Stimulated activated CD4-positive, alpha-beta T cell treated with anti-CD3 and anti-CD28 coated beads, TNF-alpha, amount 100 ng/mL, for 48 hours (primary cell): ENCODE data around the gene LHX2.
A peak's percentile ranks its signal among the peaks of the same experiment; 100 is the strongest.
"Not testable (repeated sequence)": the region's sequence is repeated elsewhere in the genome, so short reads cannot be mapped to it uniquely, and the experiment has no call there.

ENCODE experiments used
- DNase-seq, 3 donors: peaks; one replicate each; pipeline ENCODE4 v3.0.0-alpha.2; 2020; ENCODE audit warnings: low read depth in 3 of 3

Gene LHX2

GRCh38 chr9:124011460-124012301 is at the start of gene LHX2:
TSS of gene LHX2 (plus strand) at chr9:124011768. CDS start at chr9:124012349, 581 bp downstream.
- peak in 1 of 3 donors; percentile 31 for DNase-seq

- DNase-seq: no peak
Measured at GRCh38 chr9:123964761-123965160, 46.8 kb upstream of the LHX2 start.

GRCh38 chr9:123965801-123966686 is 45.5 kb upstream of the LHX2 start:
- DNase-seq: no peak

- no peak for DNase-seq
Measured at GRCh38 chr9:123967323-123967722, 44.2 kb upstream of the LHX2 start.

- DNase-seq: no peak
Measured at GRCh38 chr9:123972618-123973017, 39.0 kb upstream of the LHX2 start.

GRCh38 chr9:123973590-123974223 is 37.9 kb upstream of the LHX2 start:
- no peak for DNase-seq

GRCh38 chr9:123974471-123974870 is 37.1 kb upstream of the LHX2 start:
- no peak for DNase-seq

GRCh38 chr9:123975871-123976270 is 35.7 kb upstream of the LHX2 start:
- no peak for DNase-seq

- not testable (repeated sequence) for DNase-seq
Measured at GRCh38 chr9:123976579-123976978, 35.0 kb upstream of the LHX2 start.

- no peak for DNase-seq
Measured at GRCh38 chr9:123978981-123979380, 32.6 kb upstream of the LHX2 start.

GRCh38 chr9:123982535-123982934 is 29.0 kb upstream of the LHX2 start:
- no peak for DNase-seq

GRCh38 chr9:123983047-123983446 is 28.5 kb upstream of the LHX2 start:
- DNase-seq: no peak

GRCh38 chr9:123984802-123985201 is 26.8 kb upstream of the LHX2 start:
- no peak for DNase-seq

- no peak for DNase-seq
Measured at GRCh38 chr9:123985869-123986268, 25.7 kb upstream of the LHX2 start.

GRCh38 chr9:123990427-123990826 is 21.1 kb upstream of the LHX2 start:
- DNase-seq: no peak

- DNase-seq: not testable (repeated sequence)
Measured at GRCh38 chr9:123992679-123993078, 18.9 kb upstream of the LHX2 start.

- DNase-seq: peak in 1 of 3 donors; percentile 37
Measured at GRCh38 chr9:123996731-123997421, 14.7 kb upstream of the LHX2 start.

GRCh38 chr9:123997665-123998277 is 13.8 kb upstream of the LHX2 start:
- DNase-seq: no peak

GRCh38 chr9:123998278-123998925 is 13.2 kb upstream of the LHX2 start:
- DNase-seq: no peak

GRCh38 chr9:123998970-123999621 is 12.5 kb upstream of the LHX2 start:
- no peak for DNase-seq
